ENCODE data around the gene VWA8. TPM values are rescaled to one million over a fixed set of nuclear protein-coding genes. Genes with fewer than 3 reads are reported as not detected.
A peak's percentile ranks its signal among the peaks of the same experiment; 100 is the strongest.

The VWA8 gene
- total and polyA plus RNA-seq, 2 of the 8 experiments (the other 6 are each of a cell fraction or from before 2014, with no cell fraction given) = 5.9 to 19.6 TPM

- Histone ChIP-seq H3K79me2 (ENCODE audit: control insufficient read depth in 1 of 2, insufficient read depth in 2 of 2, low read length in 2 of 2) (no peaks in the 10 kb centered on the region), H3K4me1 (replicated peaks in 1 of 4; ENCODE audit: control insufficient read depth in 3 of 4, insufficient read depth in 4 of 4, low read length in 3 of 4) (no peaks in the 10 kb centered on the region), H3K36me3 (ENCODE audit: control insufficient read depth in 2 of 4, insufficient read depth in 4 of 4, low read length in 3 of 4) (peaks cover 0 to 3% (median 0%) of the 10 kb centered on the region in 4 experiments; a peak in 2 of 8 replicates), H4K20me1 (replicated peaks in 1 of 2; ENCODE audit: control insufficient read depth in 1 of 2, insufficient read depth in 2 of 2, low read length in 2 of 2) (no peaks in the 10 kb centered on the region), H3K14ac (ENCODE audit: insufficient read length) (no peak overlapping the region), H3K27ac (ENCODE audit: low read depth, low read length) (no peak overlapping the region), H3K79me1 (ENCODE audit: low read depth, low read length) (no peaks in the 10 kb centered on the region), H2BK5ac (ENCODE audit: low read depth, low read length) (no peak overlapping the region), H2BK120ac (replicated peaks; ENCODE audit: low read depth, low read length) (no peak overlapping the region), H4K8ac (ENCODE audit: extremely low read depth, insufficient read depth, low read length) (no peak overlapping the region), H3K18ac (ENCODE audit: extremely low read depth, low read length) (no peak overlapping the region), H2BK12ac (ENCODE audit: low read depth, low read length) (no peak overlapping the region), H2BK20ac (ENCODE audit: low read length) (no peak overlapping the region), H3K23ac (ENCODE audit: insufficient read length) (no peak overlapping the region), H3K23me2 (ENCODE audit: low read depth, low read length) (no peaks in the 10 kb centered on the region), H2BK15ac (ENCODE audit: low read length) (no peak overlapping the region), H4K91ac (replicated peaks; ENCODE audit: insufficient read length, low read length) (no peak overlapping the region), H3K4me2 (ENCODE audit: insufficient read depth in 1 of 2, low read depth in 2 of 2, low read length in 2 of 2) (no peak overlapping the region), H3K4ac (replicated peaks; ENCODE audit: insufficient read length, low read depth, low read length) (no peak overlapping the region), H3K4me3 (ENCODE audit: extremely low read depth in 1 of 4, insufficient read depth in 2 of 4, low read depth in 3 of 4, low read length in 4 of 4) (no peak overlapping the region), H2AK5ac (ENCODE audit: low read depth, low read length) (no peak overlapping the region), H2AFZ (ENCODE audit: low read length) (no peak overlapping the region), H3K27me3 (replicated peaks in 1 of 4; ENCODE audit: control insufficient read depth in 3 of 4, extremely low read depth in 1 of 4, insufficient read depth in 3 of 4, low read length in 3 of 4) (no peaks in the 10 kb centered on the region), H3K56ac (replicated peaks; ENCODE audit: insufficient read length, low read depth, low read length) (no peak overlapping the region), H3K9ac (replicated peaks in 1 of 4; ENCODE audit: extremely low read depth in 1 of 4, low read depth in 3 of 4, low read length in 3 of 4) (no peak overlapping the region), H3K9me3 (ENCODE audit: insufficient read depth in 2 of 2, low read depth in 1 of 2, low read length in 1 of 2) (no peaks in the 10 kb centered on the region), H4K5ac (ENCODE audit: insufficient read length, low read depth, low read length) (no peak overlapping the region)
- ChIA-PET CTCF (ENCODE audit: partially characterized antibody) (interaction anchor here (1.1 kb wide), 1 partner anchor 139 kb away, joined by 3 read pairs; no protein-coding TSS in a partner anchor), POLR2A (ENCODE audit: partially characterized antibody) (no interaction called here)
- 95% methylated on average over 2 of the region's 2 CpGs; no CpG with 5 or more reads in 1 of the 2 experiments for WGBS, 2 experiments (ENCODE audit: extremely low coverage in 1 of 2, insufficient coverage in 1 of 2, insufficient read length in 1 of 2, insufficient replicate concordance in 2 of 2, low coverage in 1 of 2, low lambda C conversion rate in 2 of 2, missing lambda C conversion rate in 1 of 2)
- FAIRE-seq = peak; percentile 13
- no peak for TF ChIP-seq TEAD4 (IDR thresholded peaks at IDR 0.05; ENCODE audit: low read depth, low read length)
- no peak for TF ChIP-seq ATF2 (IDR thresholded peaks at IDR 0.05; ENCODE audit: low read length)
- no peak for TF ChIP-seq EZH2 (IDR thresholded peaks at IDR 0.05; ENCODE audit: low read depth, low read length, severe bottlenecking)
- no peak for TF ChIP-seq RNF2 (IDR thresholded peaks at IDR 0.05; ENCODE audit: borderline replicate concordance, low read depth, low read length, missing control alignments, poor library complexity, severe bottlenecking)
- TF ChIP-seq KDM4A (IDR thresholded peaks at IDR 0.05; ENCODE audit: low read depth, low read length, severe bottlenecking) = no peak
- TF ChIP-seq BACH1 (IDR thresholded peaks at IDR 0.05; ENCODE audit: low read length) = no peak
- TF ChIP-seq PHF8 (conservative IDR thresholded peaks at IDR 0.05; ENCODE audit: low read depth, low read length) = no peak
- TF ChIP-seq POLR2A (IDR thresholded peaks at IDR 0.05; ENCODE audit: control extremely low read depth in 1 of 2, low read depth in 2 of 2, low read length in 2 of 2) = no peak
- TF ChIP-seq EP300 (IDR thresholded peaks at IDR 0.05; ENCODE audit: borderline replicate concordance in 1 of 2, low read depth in 2 of 2, low read length in 2 of 2) = no peak
- TF ChIP-seq POU5F1 (IDR thresholded peaks at IDR 0.05; ENCODE audit: low read depth, low read length) = no peak
- DNase-seq (ENCODE audit: low read depth in 1 of 2, low spot score in 2 of 2) = no peak
These were observed 123.3 kb downstream of the VWA8 start for GRCh38 chr13:41837629-41838028.
